Muscle of arm (tissue), 12 donors: ENCODE measurements around the gene GTF2E1. TPM values are rescaled to one million over a fixed set of nuclear protein-coding genes. Genes with fewer than 3 reads are reported as not detected.

ENCODE experiments used
- DNase-seq: peaks from one replicate; pipeline ENCODE4 v3.0.0-alpha.2; 2013
- polyA plus RNA-seq, 12 donors: library from polyadenylated mRNA; unstranded; fragments of 120-200 nt; gene quantifications; one replicate each; pipeline ENCODE4 v1.2.1, GENCODE V29; 2013; ENCODE audit not compliant: insufficient read length in 12 of 12

GTF2E1 gene
- polyA plus RNA-seq, 12 donors = 10.0 to 28.7 (median 11.7) TPM; not detected in 1

- DNase-seq = no peak
Observed at GRCh38 chr3:120796976-120797375, 54.4 kb downstream of the GTF2E1 start.

- no peak for DNase-seq
Observed at GRCh38 chr3:120797857-120798256, 55.3 kb downstream of the GTF2E1 start.

GRCh38 chr3:120798346-120798745 lies 55.8 kb downstream of the GTF2E1 start:
- DNase-seq = no peak

- no peak for DNase-seq
Observed at GRCh38 chr3:120800625-120801024, 58.1 kb downstream of the GTF2E1 start.

- no peak for DNase-seq
Observed at GRCh38 chr3:120801484-120801883, 58.9 kb downstream of the GTF2E1 start.

- DNase-seq = no peak
Observed at GRCh38 chr3:120802916-120803315, 60.4 kb downstream of the GTF2E1 start.

GRCh38 chr3:120816728-120817127 lies 74.2 kb downstream of the GTF2E1 start:
- DNase-seq = no peak

- DNase-seq = no peak
Observed at GRCh38 chr3:120820748-120821147, 78.2 kb downstream of the GTF2E1 start.

GRCh38 chr3:120821426-120821825 lies 78.9 kb downstream of the GTF2E1 start:
- DNase-seq = no peak

- DNase-seq = no peak
Observed at GRCh38 chr3:120823156-120823555, 80.6 kb downstream of the GTF2E1 start.

- DNase-seq = no peak
Observed at GRCh38 chr3:120824613-120825012, 82.1 kb downstream of the GTF2E1 start.

- no peak for DNase-seq
Observed at GRCh38 chr3:120828796-120829195, 86.3 kb downstream of the GTF2E1 start.

GRCh38 chr3:120831066-120831465 lies 88.5 kb downstream of the GTF2E1 start:
- no peak for DNase-seq

Other genes starting within 250 kb of the GTF2E1 start
- gene NDUFB4, start 146.4 kb upstream of the GTF2E1 start, polyA plus RNA-seq = 100 to 1,000 TPM in 11 of 12 donors, not detected in 1; 141 to 183 (median 166) TPM
- 1 to 10 TPM in 2 of 12 donors, under 1 TPM in 7, not detected in 3; 0.09 to 1.4 (median 0.41) TPM for gene HGD, start 60.5 kb upstream of the GTF2E1 start, polyA plus RNA-seq
- 10 to 100 TPM in 11 of 12 donors, not detected in 1; 15.3 to 32.1 (median 19.8) TPM for gene RABL3, start 228 bp upstream of the GTF2E1 start, polyA plus RNA-seq
- gene STXBP5L, start 165.5 kb downstream of the GTF2E1 start, polyA plus RNA-seq = under 1 TPM in 5 of 12 donors, not detected in 7; 0.03 to 0.18 (median 0.05) TPM